Urothelium cell line (cell line): ENCODE results near the gene MTIF2.
"Not testable (repeated sequence)": the region's sequence is repeated elsewhere in the genome, so short reads cannot be mapped to it uniquely, and the experiment has no call there.

ENCODE experiments used
- DNase-seq: peaks from one replicate; pipeline ENCODE4 v3.0.0; 2011; ENCODE audit warnings: low spot score, mixed read lengths
- FAIRE-seq: peaks from 2 replicates; lab custom pipeline; 2011; peaks lifted over from hg19 to GRCh38; lab: Jason Lieb, UNC

MTIF2 gene

GRCh38 chr2:55204536-55204935 lies 64.5 kb downstream of the MTIF2 start:
- DNase-seq, result no peak
- FAIRE-seq, result no peak

DNA sequence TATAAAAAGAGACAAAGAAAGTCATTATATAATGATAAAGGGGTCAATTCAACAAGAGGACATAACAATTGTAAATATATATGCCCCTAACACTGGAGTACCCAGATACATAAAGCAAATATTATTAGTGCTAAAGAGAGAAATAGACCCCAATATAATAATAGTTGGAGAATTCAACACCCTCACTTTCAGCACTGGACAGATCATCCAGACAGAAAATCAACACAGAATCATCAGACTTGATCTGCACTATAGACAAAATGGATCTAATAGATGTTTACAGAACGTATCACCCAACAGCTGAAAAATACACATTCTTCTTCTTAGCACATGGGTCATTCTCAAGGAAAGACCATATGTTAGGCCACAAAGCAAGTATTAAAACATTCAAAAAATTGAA lies 68.6 kb downstream of the MTIF2 start:
- FAIRE-seq (no peak), DNase-seq (no peak)

DNA sequence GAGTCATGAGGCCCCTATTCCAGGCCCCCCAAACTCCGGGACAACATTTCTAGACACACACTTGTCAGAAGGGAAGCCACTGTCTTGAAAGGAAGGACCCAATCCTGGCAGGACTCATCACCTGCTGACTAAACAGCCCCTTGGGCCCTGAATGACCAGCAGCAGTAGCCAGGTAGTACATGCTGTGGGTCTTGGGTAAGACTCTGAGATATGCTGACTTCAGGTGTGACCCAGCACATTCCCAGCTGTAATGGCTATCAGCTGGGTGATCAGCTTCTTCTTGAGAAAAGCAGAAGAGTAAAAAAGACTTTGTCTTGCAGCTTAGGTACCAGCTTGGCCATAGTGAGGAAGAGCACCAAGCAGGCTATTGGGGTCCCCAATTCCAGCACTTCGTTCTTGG lies 72.5 kb downstream of the MTIF2 start:
- no peak for DNase-seq
- no peak for FAIRE-seq

GRCh38 chr2:55191888-55192287 lies 77.1 kb downstream of the MTIF2 start:
- DNase-seq, FAIRE-seq: not testable (repeated sequence)

GRCh38 chr2:55186837-55187236 lies 82.2 kb downstream of the MTIF2 start:
- FAIRE-seq, DNase-seq: not testable (repeated sequence)
